H1 (cell line): ENCODE measurements around the gene SCN4A. TPM values are rescaled to one million over a fixed set of nuclear protein-coding genes. Genes with fewer than 3 reads are reported as not detected.

Experiments used
- CTCF ChIA-PET: fragments of 300-600 bp; sonication (Branson Sonifier 250); formaldehyde crosslinking; loops from one replicate; lab custom pipeline; 2021; ENCODE audit not compliant: partially characterized antibody; lab: Charles Lee
- POLR2A ChIA-PET: fragments of 300-600 bp; sonication (Branson Sonifier 250); formaldehyde crosslinking; loops from one replicate; lab custom pipeline; 2021; ENCODE audit warnings: inconsistent platforms; ENCODE audit not compliant: partially characterized antibody; lab: Charles Lee
- DNase-seq, 2 experiments: peaks; one replicate each; pipeline versions ENCODE4 v3.0.0 to v3.0.0-alpha.2; 2010 to 2022; ENCODE audit warnings: low spot score in 2 of 2, low read depth in 1 of 2, mixed read lengths in 1 of 2
- FAIRE-seq: peaks from 2 replicates; lab custom pipeline; 2011; peaks lifted over from hg19 to GRCh38; lab: Jason Lieb, UNC
- H2AFZ ChIP-seq: 2 replicates; pipeline ENCODE4 v1.8.1; 2012; ENCODE audit warnings: low read length, inconsistent platforms
- H2AK5ac ChIP-seq: 2 replicates; pipeline ENCODE4 v1.6.1; 2013; ENCODE audit warnings: low read depth, low read length
- H2BK120ac ChIP-seq: replicated peaks from 2 replicates; pipeline ENCODE3; 2013; ENCODE audit warnings: low read depth, low read length, inconsistent platforms
- H2BK12ac ChIP-seq: 2 replicates; pipeline ENCODE4 v1.6.1; 2013; ENCODE audit warnings: low read depth, low read length
- H2BK15ac ChIP-seq: 2 replicates; pipeline ENCODE4 v1.6.1; 2013; ENCODE audit warnings: low read length
- H2BK20ac ChIP-seq: 2 replicates; pipeline ENCODE4 v1.6.1; 2013; ENCODE audit warnings: low read length
- H2BK5ac ChIP-seq: 2 replicates; pipeline ENCODE4 v1.6.1; 2013; ENCODE audit warnings: low read depth, low read length
- H3K14ac ChIP-seq: 2 replicates; pipeline ENCODE4 v1.6.1; 2013; ENCODE audit warnings: inconsistent platforms; ENCODE audit not compliant: insufficient read length
- H3K18ac ChIP-seq: 2 replicates; pipeline ENCODE4 v1.6.1; 2013; ENCODE audit warnings: low read length; ENCODE audit errors: extremely low read depth
- H3K23ac ChIP-seq: 2 replicates; pipeline ENCODE4 v1.6.1; 2013; ENCODE audit warnings: inconsistent platforms; ENCODE audit not compliant: insufficient read length
- H3K23me2 ChIP-seq: 2 replicates; pipeline ENCODE4 v1.6.1; 2013; ENCODE audit warnings: low read depth, low read length
- H3K27ac ChIP-seq: 2 replicates; pipeline ENCODE4 v1.6.1; 2011; ENCODE audit warnings: low read depth, low read length, inconsistent platforms
- H3K27me3 ChIP-seq, 4 experiments: replicated peaks in 1 of 4; 1 replicate in 1 of 4; 2 replicates in 3 of 4; pipeline versions ENCODE4 v1.6.1 to v1.8.1; 2011 to 2013; ENCODE audit warnings: low read length in 3 of 4, mild to moderate bottlenecking in 3 of 4, inconsistent platforms in 2 of 4, mixed read lengths in 2 of 4, moderate library complexity in 1 of 4; ENCODE audit not compliant: control insufficient read depth in 3 of 4, insufficient read depth in 3 of 4; ENCODE audit errors: extremely low read depth in 1 of 4
- H3K36me3 ChIP-seq, 4 experiments: 2 replicates each; pipeline versions ENCODE4 v1.6.1 to v1.8.1; 2011 to 2013; ENCODE audit warnings: mild to moderate bottlenecking in 4 of 4, low read length in 3 of 4, moderate library complexity in 2 of 4, control low read depth in 1 of 4, inconsistent platforms in 1 of 4; ENCODE audit not compliant: insufficient read depth in 4 of 4, control insufficient read depth in 2 of 4
- H3K4ac ChIP-seq: replicated peaks from 2 replicates; pipeline ENCODE3; 2013; ENCODE audit warnings: low read length, low read depth, mixed read lengths, inconsistent platforms; ENCODE audit not compliant: insufficient read length
- H3K4me1 ChIP-seq, 4 experiments: replicated peaks in 1 of 4; 1 replicate in 1 of 4; 2 replicates in 3 of 4; pipeline versions ENCODE4 v1.6.1 to v1.8.1; 2011 to 2013; ENCODE audit warnings: low read length in 3 of 4, inconsistent platforms in 2 of 4, mixed read lengths in 1 of 4; ENCODE audit not compliant: insufficient read depth in 4 of 4, control insufficient read depth in 3 of 4
- H3K4me2 ChIP-seq, 2 experiments: 2 replicates each; pipeline versions ENCODE4 v1.6.1 to v1.8.1; 2011 to 2013; ENCODE audit warnings: low read depth in 2 of 2, low read length in 2 of 2, control low read depth in 1 of 2, inconsistent platforms in 1 of 2, mild to moderate bottlenecking in 1 of 2; ENCODE audit not compliant: insufficient read depth in 1 of 2
- H3K4me3 ChIP-seq, 4 experiments: fragments of 200-600, 300-600 bp in 1 of 4; sonication (generic), shearing (Covaris generic), sonication (Bioruptor Twin) in 1 of 4; 2 replicates each; pipeline versions ENCODE4 v1.5.1 to v1.8.1; 2011 to 2016; ENCODE audit warnings: low read length in 4 of 4, low read depth in 3 of 4, control low read depth in 2 of 4, inconsistent platforms in 2 of 4, mild to moderate bottlenecking in 2 of 4, mixed read lengths in 1 of 4, moderate library complexity in 1 of 4; ENCODE audit not compliant: insufficient read depth in 2 of 4; ENCODE audit errors: extremely low read depth in 1 of 4
- H3K56ac ChIP-seq: replicated peaks from 2 replicates; pipeline ENCODE3; 2013; ENCODE audit warnings: low read depth, mild to moderate bottlenecking, mixed read lengths, low read length, inconsistent platforms; ENCODE audit not compliant: insufficient read length
- H3K79me1 ChIP-seq: 2 replicates; pipeline ENCODE4 v1.6.1; 2013; ENCODE audit warnings: low read depth, low read length, control low read depth
- H3K79me2 ChIP-seq, 2 experiments: 2 replicates each; pipeline versions ENCODE4 v1.6.1 to v1.8.1; 2012 to 2013; ENCODE audit warnings: low read length in 2 of 2, mild to moderate bottlenecking in 2 of 2, inconsistent platforms in 1 of 2; ENCODE audit not compliant: insufficient read depth in 2 of 2, control insufficient read depth in 1 of 2
- H3K9ac ChIP-seq, 4 experiments: replicated peaks in 1 of 4; 1 replicate in 1 of 4; 2 replicates in 3 of 4; pipeline versions ENCODE4 v1.6.1 to v1.8.1; 2011 to 2013; ENCODE audit warnings: low read depth in 3 of 4, low read length in 3 of 4, control low read depth in 2 of 4, mild to moderate bottlenecking in 2 of 4, moderate library complexity in 2 of 4, inconsistent platforms in 1 of 4; ENCODE audit errors: extremely low read depth in 1 of 4
- H3K9me3 ChIP-seq, 2 experiments: 2 replicates each; pipeline versions ENCODE4 v1.6.1 to v1.8.1; 2012 to 2013; ENCODE audit warnings: mild to moderate bottlenecking in 2 of 2, moderate library complexity in 2 of 2, control low read depth in 1 of 2, inconsistent platforms in 1 of 2, low read depth in 1 of 2, low read length in 1 of 2, mixed read lengths in 1 of 2; ENCODE audit not compliant: insufficient read depth in 2 of 2
- H4K20me1 ChIP-seq, 2 experiments: replicated peaks in 1 of 2; 2 replicates each; pipeline versions ENCODE3 to v1.8.1; 2011 to 2013; ENCODE audit warnings: inconsistent platforms in 2 of 2, low read length in 2 of 2, mild to moderate bottlenecking in 1 of 2; ENCODE audit not compliant: insufficient read depth in 2 of 2, control insufficient read depth in 1 of 2
- H4K5ac ChIP-seq: 2 replicates; pipeline ENCODE4 v1.6.1; 2013; ENCODE audit warnings: low read length, low read depth, mixed read lengths, inconsistent platforms; ENCODE audit not compliant: insufficient read length
- H4K8ac ChIP-seq: 2 replicates; pipeline ENCODE4 v1.8.0; 2013; ENCODE audit warnings: mild to moderate bottlenecking, moderate library complexity, low read length, inconsistent platforms; ENCODE audit not compliant: insufficient read depth; ENCODE audit errors: extremely low read depth
- H4K91ac ChIP-seq: replicated peaks from 2 replicates; pipeline ENCODE3; 2013; ENCODE audit warnings: low read length, mixed read lengths, inconsistent platforms; ENCODE audit not compliant: insufficient read length
- BRCA1 ChIP-seq: IDR thresholded peaks from 2 replicates; pipeline ENCODE4 v1.6.1; 2012; ENCODE audit warnings: low read depth, low read length, improper control_type of control experiment
- CBX8 ChIP-seq: fragments of 300-800, 300-1000 bp; sonication (generic); IDR thresholded peaks from 2 replicates; pipeline ENCODE4 v1.7.1; 2016; ENCODE audit warnings: low read depth, low read length, borderline replicate concordance
- CEBPB ChIP-seq: IDR thresholded peaks from 2 replicates; pipeline ENCODE4 v1.6.1; 2012; ENCODE audit warnings: low read depth, low read length
- CTBP2 ChIP-seq: IDR thresholded peaks from 2 replicates; pipeline ENCODE4 v1.7.0; 2011; ENCODE audit warnings: borderline replicate concordance, mild to moderate bottlenecking, moderate library complexity, mixed read lengths, low read length; ENCODE audit not compliant: insufficient read depth, insufficient read length
- EP300 ChIP-seq, 2 experiments: IDR thresholded peaks; 1 replicate in 1 of 2; 2 replicates in 1 of 2; pipeline ENCODE4 v1.6.1; 2011 to 2012; ENCODE audit warnings: low read depth in 2 of 2, low read length in 2 of 2, mild to moderate bottlenecking in 2 of 2, borderline replicate concordance in 1 of 2, inconsistent platforms in 1 of 2, moderate library complexity in 1 of 2
- KDM1A ChIP-seq: fragments of 200-600, 300-600 bp; sonication (generic); IDR thresholded peaks from 2 replicates; pipeline ENCODE4 v1.7.1; 2016; ENCODE audit warnings: mild to moderate bottlenecking, low read length, borderline replicate concordance
- KDM4A ChIP-seq: IDR thresholded peaks from one replicate; pipeline ENCODE4 v1.7.1; 2012; ENCODE audit warnings: low read depth, mild to moderate bottlenecking, moderate library complexity, low read length, inconsistent platforms; ENCODE audit not compliant: severe bottlenecking
- NRF1 ChIP-seq: IDR thresholded peaks from 2 replicates; pipeline ENCODE4 v1.6.1; 2011; ENCODE audit warnings: mild to moderate bottlenecking, low read depth, low read length, improper control_type of control experiment
- POLR2AphosphoS5 ChIP-seq: IDR thresholded peaks from 2 replicates; pipeline ENCODE4 v1.6.1; 2011; ENCODE audit warnings: low read depth, low read length
- SP2 ChIP-seq: IDR thresholded peaks from 2 replicates; pipeline ENCODE4 v1.6.1; 2012; ENCODE audit warnings: mild to moderate bottlenecking, low read length, inconsistent platforms
- USF2 ChIP-seq: IDR thresholded peaks from 2 replicates; pipeline ENCODE4 v1.6.1; 2011; ENCODE audit warnings: low read length, improper control_type of control experiment
- WGBS, 2 experiments: shearing (Covaris generic) in 1 of 2; methylation state at CpG; one replicate each; pipeline versions ENCODE4 v1.1.6 to v1.1.7; 2013 to 2015; ENCODE audit warnings: low lambda C conversion rate in 2 of 2, mixed read lengths in 2 of 2, inconsistent platforms in 1 of 2, low coverage in 1 of 2, missing lambda C conversion rate in 1 of 2; ENCODE audit not compliant: insufficient replicate concordance in 2 of 2, insufficient coverage in 1 of 2, insufficient read length in 1 of 2; ENCODE audit errors: extremely low coverage in 1 of 2, missing lambda C conversion rate in 1 of 2; 5-methylcytosine and 5-hydroxymethylcytosine counted together
- polyA plus RNA-seq, 7 experiments: library from polyadenylated mRNA; depleted of rRNA in 3 of 7; stranded (reverse) in 5 of 7; unstranded in 2 of 7; fragments of >200 nt in 5 of 7; fragments of 200-250 nt in 2 of 7; gene quantifications; 1 replicate in 5 of 7; 2 replicates in 1 of 7; 4 replicates in 1 of 7; pipeline versions ENCODE4 v1.2.1 to v1.2.3, GENCODE V29; 2011 to 2013; ENCODE audit warnings: missing spikeins in 2 of 7, mixed read lengths in 2 of 7
- total RNA-seq: library from RNA; stranded (reverse); fragmentation: NEBNext Ultra II Directional; extraction: Animal tissue kit (Norgen Biotek cat#: 25700); gene quantifications from 2 replicates; pipeline ENCODE4 v1.2.1, GENCODE V29; 2021

The SCN4A gene
- total and polyA plus RNA-seq, 2 of the 8 experiments (the other 6 are each of a cell fraction or from before 2014, with no cell fraction given): 5.0 to 8.5 TPM

- H3K23ac ChIP-seq: no peak overlapping the region
- no peak overlapping the region for H4K91ac ChIP-seq
- H3K27ac ChIP-seq: no peak overlapping the region
- POLR2A ChIA-PET: interaction anchor here (0.8 to 1.9 kb wide), 2 partner anchors 10 to 24 kb away, joined by 3 to 5 read pairs; partner anchors contain the start of genes CD79B and GH1
- H2AK5ac ChIP-seq: no peak overlapping the region
- no peak overlapping the region for H2BK5ac ChIP-seq
- no peak overlapping the region for H3K4ac ChIP-seq
- no peak for DNase-seq
- WGBS, 2 experiments: 90% methylated on average over 21 of the region's 21 CpGs; no CpG with 5 or more reads in 1 of the 2 experiments
- H2BK15ac ChIP-seq: no peak overlapping the region
- H3K36me3 ChIP-seq: peaks cover 0 to 21% (median 1%) of the 10 kb centered on the region in 4 experiments; a peak in 4 of 8 replicates
- peaks cover 0 to 5% of the 10 kb centered on the region in 2 experiments for H4K20me1 ChIP-seq
- H2BK12ac ChIP-seq: no peak overlapping the region
- H3K18ac ChIP-seq: no peak overlapping the region
- H3K9me3 ChIP-seq: no peaks in the 10 kb centered on the region
- H3K27me3 ChIP-seq: no peaks in the 10 kb centered on the region
- H4K8ac ChIP-seq: no peak overlapping the region
- H3K4me3 ChIP-seq: no peak overlapping the region
- H3K56ac ChIP-seq: no peak overlapping the region
- H3K14ac ChIP-seq: no peak overlapping the region
- H3K23me2 ChIP-seq: no peaks in the 10 kb centered on the region
- H3K4me2 ChIP-seq: no peak overlapping the region
- no peaks in the 10 kb centered on the region for H3K79me2 ChIP-seq
- H3K79me1 ChIP-seq: no peaks in the 10 kb centered on the region
- no peak overlapping the region for H2BK20ac ChIP-seq
- peaks cover 0 to 4% (median 1%) of the 10 kb centered on the region in 4 experiments; a peak in 4 of 7 replicates for H3K4me1 ChIP-seq
- H2BK120ac ChIP-seq: no peak overlapping the region
- FAIRE-seq: no peak
- no peak overlapping the region for H4K5ac ChIP-seq
- no peak overlapping the region for H3K9ac ChIP-seq
- no peak overlapping the region for H2AFZ ChIP-seq
- CTCF ChIA-PET: interaction anchor here (1.3 to 6.1 kb wide), 4 partner anchors 10 to 50 kb away, joined by 4 to 64 read pairs (median 35); partner anchors contain the start of genes CSHL1 and GH1
- TF ChIP-seq USF2 (no peak), CTBP2 (no peak), KDM4A (no peak), NRF1 (no peak), EP300 (IDR thresholded peaks at IDR 0.05; ENCODE audit: borderline replicate concordance in 1 of 2, low read depth in 2 of 2, low read length in 2 of 2) (no peak), CBX8 (no peak), POLR2AphosphoS5 (no peak), SP2 (no peak), CEBPB (no peak), KDM1A (no peak), BRCA1 (no peak)
Observed at GRCh38 chr17:63942309-63942985, 30.3 kb downstream of the SCN4A start.
